ENCODE results near the gene NTSR1. TPM values are rescaled to one million over a fixed set of nuclear protein-coding genes. Genes with fewer than 3 reads are reported as not detected.

The NTSR1 gene
- total and polyA plus RNA-seq, 2 of the 13 experiments (the other 11 are each of a cell fraction or from before 2014, with no cell fraction given), result 0.09 to 0.12 TPM

DNA sequence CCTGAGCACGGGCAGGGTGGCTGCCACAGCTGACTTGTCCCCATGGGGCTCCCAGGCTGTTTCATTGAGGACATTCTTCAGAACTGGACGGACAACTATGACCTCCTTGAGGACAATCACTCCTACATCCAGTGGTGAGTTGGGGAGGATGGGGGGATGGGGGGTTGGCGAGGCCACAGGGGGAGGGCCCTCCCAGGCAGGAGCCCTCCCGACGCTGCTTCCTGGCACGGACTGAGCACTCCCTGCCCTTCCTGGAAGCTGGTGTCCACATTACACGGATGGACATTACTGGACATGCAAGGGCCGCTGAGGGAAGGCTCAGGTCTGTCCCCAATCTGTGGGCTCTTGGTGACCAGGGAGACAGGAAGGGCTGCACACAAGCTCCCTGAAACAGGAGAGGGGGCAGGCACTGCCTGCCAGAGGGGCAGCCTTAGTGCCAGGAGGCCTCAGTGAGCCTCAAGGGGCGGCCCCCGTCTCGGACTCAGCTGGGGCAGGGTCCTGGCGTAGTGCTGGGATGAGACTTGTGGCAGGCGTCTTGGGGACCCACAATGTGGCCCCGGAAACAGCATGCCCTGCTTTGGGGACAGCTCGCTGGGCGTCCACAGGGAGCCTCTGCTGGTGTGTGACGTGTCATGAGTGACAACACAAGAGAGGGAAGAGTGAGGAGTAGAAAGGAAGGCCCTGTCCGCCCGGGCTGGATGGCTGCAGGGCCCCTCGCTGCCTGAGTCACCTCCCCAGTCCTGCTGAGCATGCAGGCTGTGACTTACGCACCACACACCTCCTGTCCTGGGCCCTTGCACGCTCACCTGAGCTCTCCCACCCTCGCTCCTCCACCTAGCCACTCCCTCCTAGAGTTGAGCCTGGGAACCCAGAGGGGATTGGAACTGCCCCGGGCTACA is 101.1 kb downstream of the NTSR1 start (continued):
- TF ChIP-seq, protein P1, sequence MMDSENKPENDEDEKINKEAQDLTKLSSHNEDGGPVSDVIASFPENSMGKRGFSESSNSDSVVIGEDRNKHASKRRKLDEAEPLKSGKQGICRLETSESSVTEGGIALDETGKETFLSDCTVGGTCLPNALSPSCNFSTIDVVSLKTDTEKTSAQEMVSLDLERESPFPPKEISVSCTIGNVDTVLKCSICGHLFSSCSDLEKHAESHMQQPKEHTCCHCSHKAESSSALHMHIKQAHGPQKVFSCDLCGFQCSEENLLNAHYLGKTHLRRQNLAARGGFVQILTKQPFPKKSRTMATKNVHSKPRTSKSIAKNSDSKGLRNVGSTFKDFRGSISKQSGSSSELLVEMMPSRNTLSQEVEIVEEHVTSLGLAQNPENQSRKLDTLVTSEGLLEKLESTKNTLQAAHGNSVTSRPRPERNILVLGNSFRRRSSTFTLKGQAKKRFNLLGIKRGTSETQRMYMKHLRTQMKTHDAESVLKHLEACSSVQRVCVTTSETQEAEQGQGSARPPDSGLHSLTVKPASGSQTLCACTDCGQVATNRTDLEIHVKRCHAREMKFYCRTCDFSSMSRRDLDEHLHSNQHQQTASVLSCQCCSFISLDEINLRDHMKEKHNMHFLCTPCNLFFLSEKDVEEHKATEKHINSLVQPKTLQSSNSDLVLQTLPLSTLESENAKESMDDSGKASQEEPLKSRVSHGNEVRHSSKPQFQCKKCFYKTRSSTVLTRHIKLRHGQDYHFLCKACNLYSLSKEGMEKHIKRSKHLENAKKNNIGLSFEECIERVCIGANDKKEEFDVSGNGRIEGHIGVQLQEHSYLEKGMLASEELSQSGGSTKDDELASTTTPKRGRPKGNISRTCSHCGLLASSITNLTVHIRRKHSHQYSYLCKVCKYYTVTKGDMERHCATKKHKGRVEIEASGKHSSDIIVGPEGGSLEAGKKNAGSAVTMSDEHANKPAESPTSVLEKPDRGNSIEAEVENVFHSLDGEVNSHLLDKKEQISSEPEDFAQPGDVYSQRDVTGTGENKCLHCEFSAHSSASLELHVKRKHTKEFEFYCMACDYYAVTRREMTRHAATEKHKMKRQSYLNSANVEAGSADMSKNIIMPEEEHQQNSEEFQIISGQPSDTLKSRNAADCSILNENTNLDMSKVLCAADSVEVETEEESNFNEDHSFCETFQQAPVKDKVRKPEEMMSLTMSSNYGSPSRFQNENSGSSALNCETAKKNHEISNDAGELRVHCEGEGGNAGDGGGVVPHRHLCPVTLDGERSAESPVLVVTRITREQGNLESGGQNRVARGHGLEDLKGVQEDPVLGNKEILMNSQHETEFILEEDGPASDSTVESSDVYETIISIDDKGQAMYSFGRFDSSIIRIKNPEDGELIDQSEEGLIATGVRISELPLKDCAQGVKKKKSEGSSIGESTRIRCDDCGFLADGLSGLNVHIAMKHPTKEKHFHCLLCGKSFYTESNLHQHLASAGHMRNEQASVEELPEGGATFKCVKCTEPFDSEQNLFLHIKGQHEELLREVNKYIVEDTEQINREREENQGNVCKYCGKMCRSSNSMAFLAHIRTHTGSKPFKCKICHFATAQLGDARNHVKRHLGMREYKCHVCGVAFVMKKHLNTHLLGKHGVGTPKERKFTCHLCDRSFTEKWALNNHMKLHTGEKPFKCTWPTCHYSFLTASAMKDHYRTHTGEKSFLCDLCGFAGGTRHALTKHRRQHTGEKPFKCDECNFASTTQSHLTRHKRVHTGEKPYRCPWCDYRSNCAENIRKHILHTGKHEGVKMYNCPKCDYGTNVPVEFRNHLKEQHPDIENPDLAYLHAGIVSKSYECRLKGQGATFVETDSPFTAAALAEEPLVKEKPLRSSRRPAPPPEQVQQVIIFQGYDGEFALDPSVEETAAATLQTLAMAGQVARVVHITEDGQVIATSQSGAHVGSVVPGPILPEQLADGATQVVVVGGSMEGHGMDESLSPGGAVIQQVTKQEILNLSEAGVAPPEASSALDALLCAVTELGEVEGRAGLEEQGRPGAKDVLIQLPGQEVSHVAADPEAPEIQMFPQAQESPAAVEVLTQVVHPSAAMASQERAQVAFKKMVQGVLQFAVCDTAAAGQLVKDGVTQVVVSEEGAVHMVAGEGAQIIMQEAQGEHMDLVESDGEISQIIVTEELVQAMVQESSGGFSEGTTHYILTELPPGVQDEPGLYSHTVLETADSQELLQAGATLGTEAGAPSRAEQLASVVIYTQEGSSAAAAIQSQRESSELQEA (CRISPR knock-in tag; IDR thresholded peaks at IDR 0.05; ENCODE audit: not compliant biosample characterization), result no peak
- TF ChIP-seq ZNF441 (CRISPR knock-in tag; IDR thresholded peaks at IDR 0.05; ENCODE audit: borderline replicate concordance) (no peak), CBX5 (CRISPR knock-in tag; IDR thresholded peaks at IDR 0.05; ENCODE audit: borderline replicate concordance) (no peak), JUND (CRISPR knock-in tag; IDR thresholded peaks at IDR 0.05) (no peak), PCBP1 (IDR thresholded peaks at IDR 0.05; ENCODE audit: borderline replicate concordance, low read depth, low read length) (0 out of 2 replicates have a peak, but pooled peaks have one; percentile 50), HMG20B (CRISPR knock-in tag; conservative IDR thresholded peaks at IDR 0.05) (no peak), ZNF232 (CRISPR knock-in tag; IDR thresholded peaks at IDR 0.05; ENCODE audit: borderline replicate concordance) (no peak), ESRRA (CRISPR knock-in tag; IDR thresholded peaks at IDR 0.05; ENCODE audit: low read depth) (no peak), SNAI1 (CRISPR knock-in tag; IDR thresholded peaks at IDR 0.05; ENCODE audit: borderline replicate concordance) (no peak), AGO2 (optimal IDR thresholded peaks at IDR 0.05; ENCODE audit: low read depth, low read length) (peak; percentile 87), SMARCC2 (IDR thresholded peaks at IDR 0.05) (no peak), TFE3 (CRISPR knock-in tag; IDR thresholded peaks at IDR 0.05) (no peak), RBFOX2 (IDR thresholded peaks at IDR 0.05; ENCODE audit: low read depth, low read length) (peak; percentile 66; the same call in 1 of the 2 replicates), ZNF432 (CRISPR knock-in tag; IDR thresholded peaks at IDR 0.05; ENCODE audit: borderline replicate concordance) (no peak), ZNF580 (CRISPR knock-in tag; IDR thresholded peaks at IDR 0.05; ENCODE audit: borderline replicate concordance, low read depth) (no peak), ZMAT3 (CRISPR knock-in tag; conservative IDR thresholded peaks at IDR 0.05) (no peak)
- TF ChIP-seq, protein P2, sequence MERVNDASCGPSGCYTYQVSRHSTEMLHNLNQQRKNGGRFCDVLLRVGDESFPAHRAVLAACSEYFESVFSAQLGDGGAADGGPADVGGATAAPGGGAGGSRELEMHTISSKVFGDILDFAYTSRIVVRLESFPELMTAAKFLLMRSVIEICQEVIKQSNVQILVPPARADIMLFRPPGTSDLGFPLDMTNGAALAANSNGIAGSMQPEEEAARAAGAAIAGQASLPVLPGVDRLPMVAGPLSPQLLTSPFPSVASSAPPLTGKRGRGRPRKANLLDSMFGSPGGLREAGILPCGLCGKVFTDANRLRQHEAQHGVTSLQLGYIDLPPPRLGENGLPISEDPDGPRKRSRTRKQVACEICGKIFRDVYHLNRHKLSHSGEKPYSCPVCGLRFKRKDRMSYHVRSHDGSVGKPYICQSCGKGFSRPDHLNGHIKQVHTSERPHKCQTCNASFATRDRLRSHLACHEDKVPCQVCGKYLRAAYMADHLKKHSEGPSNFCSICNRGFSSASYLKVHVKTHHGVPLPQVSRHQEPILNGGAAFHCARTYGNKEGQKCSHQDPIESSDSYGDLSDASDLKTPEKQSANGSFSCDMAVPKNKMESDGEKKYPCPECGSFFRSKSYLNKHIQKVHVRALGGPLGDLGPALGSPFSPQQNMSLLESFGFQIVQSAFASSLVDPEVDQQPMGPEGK (CRISPR knock-in tag; IDR thresholded peaks at IDR 0.05), result no peak
